Neutrophil (primary cell): ENCODE data around the gene MCTS1.

Source experiments
- H3K27ac ChIP-seq: fragments of 200-600 bp; sonication (generic); 2 replicates; pipeline ENCODE4 v1.5.1; 2016; ENCODE audit warnings: mild to moderate bottlenecking, moderate library complexity
- H3K27me3 ChIP-seq: fragments of 200-600 bp; sonication (generic); 2 replicates; pipeline ENCODE4 v1.6.0; 2016; ENCODE audit warnings: mild to moderate bottlenecking
- H3K36me3 ChIP-seq: fragments of 200-600 bp; sonication (generic); 2 replicates; pipeline ENCODE4 v1.5.1; 2017
- H3K4me1 ChIP-seq, 2 experiments: fragments of 200-600 bp in 1 of 2; sonication (generic) in 1 of 2; 1 replicate in 1 of 2; 2 replicates in 1 of 2; pipeline versions ENCODE4 v1.5.1 to v1.6.1; 2013 to 2016; ENCODE audit warnings: low read depth in 1 of 2, low read length in 1 of 2, mild to moderate bottlenecking in 1 of 2, moderate library complexity in 1 of 2; ENCODE audit not compliant: control insufficient read depth in 1 of 2, insufficient read depth in 1 of 2
- H3K4me3 ChIP-seq, 2 experiments: fragments of 200-600 bp in 1 of 2; sonication (generic) in 1 of 2; 1 replicate in 1 of 2; 2 replicates in 1 of 2; pipeline ENCODE4 v1.5.1; 2013 to 2016; ENCODE audit warnings: low read depth in 1 of 2, low read length in 1 of 2, mild to moderate bottlenecking in 1 of 2, moderate library complexity in 1 of 2
- H3K9me3 ChIP-seq: fragments of 200-600 bp; sonication (generic); 2 replicates; pipeline ENCODE4 v1.5.1; 2016
- TF ChIP-seq, protein P1 (sequence below): fragments of 200-600 bp; sonication (generic); IDR thresholded peaks from 2 replicates; pipeline ENCODE4 v1.5.1; 2016; ENCODE audit warnings: antibody characterized with exemption

Gene MCTS1, protein sequence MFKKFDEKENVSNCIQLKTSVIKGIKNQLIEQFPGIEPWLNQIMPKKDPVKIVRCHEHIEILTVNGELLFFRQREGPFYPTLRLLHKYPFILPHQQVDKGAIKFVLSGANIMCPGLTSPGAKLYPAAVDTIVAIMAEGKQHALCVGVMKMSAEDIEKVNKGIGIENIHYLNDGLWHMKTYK

DNA sequence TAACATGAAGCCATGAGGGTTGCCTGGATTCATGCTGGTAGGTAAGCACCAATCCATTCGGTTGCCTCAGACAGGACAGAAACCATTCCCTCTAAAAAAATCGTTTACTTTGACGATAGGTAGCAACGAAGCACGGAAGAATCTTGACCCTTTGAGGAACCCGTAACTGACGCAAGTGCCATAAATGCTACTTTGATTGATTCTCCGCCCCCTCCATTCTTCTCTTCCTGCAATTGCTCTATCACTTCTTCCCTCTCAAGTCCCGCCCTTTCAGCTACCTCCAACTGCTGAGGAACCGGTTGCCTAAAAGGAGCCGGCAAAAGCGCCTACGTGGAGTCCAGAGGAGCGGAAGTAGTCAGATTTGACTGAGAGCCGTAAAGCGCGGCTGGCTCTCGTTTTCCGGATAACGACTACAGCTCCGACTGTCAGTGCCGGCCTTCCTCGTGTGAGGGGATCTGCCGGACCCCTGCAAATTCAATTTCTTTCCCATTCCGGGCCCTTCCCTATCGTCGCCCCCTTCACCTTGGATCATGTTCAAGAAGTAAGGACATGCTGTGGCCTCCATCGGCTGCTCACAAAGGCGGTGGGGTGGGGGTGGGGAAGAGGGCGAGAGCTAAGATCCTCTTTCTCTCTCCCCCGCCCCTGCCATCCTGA lies at the start of gene MCTS1:
Gene MCTS1, plus strand, starts transcription at position 395 of the 654 bp plus-strand sequence. Its CDS starts 136 bp downstream, at position 531.
- Histone ChIP-seq H3K36me3 (peaks cover 5% of the 10 kb centered on the region), H3K27me3 (no peaks in the 10 kb centered on the region), H3K9me3 (no peaks in the 10 kb centered on the region), H3K4me1 (peaks cover 10 to 12% of the 10 kb centered on the region in 2 experiments), H3K4me3 (peak within 1 kb of the TSS; percentile 65 to 73), H3K27ac (peak within 1 kb of the TSS; percentile 92)
- TF ChIP-seq, protein P1, sequence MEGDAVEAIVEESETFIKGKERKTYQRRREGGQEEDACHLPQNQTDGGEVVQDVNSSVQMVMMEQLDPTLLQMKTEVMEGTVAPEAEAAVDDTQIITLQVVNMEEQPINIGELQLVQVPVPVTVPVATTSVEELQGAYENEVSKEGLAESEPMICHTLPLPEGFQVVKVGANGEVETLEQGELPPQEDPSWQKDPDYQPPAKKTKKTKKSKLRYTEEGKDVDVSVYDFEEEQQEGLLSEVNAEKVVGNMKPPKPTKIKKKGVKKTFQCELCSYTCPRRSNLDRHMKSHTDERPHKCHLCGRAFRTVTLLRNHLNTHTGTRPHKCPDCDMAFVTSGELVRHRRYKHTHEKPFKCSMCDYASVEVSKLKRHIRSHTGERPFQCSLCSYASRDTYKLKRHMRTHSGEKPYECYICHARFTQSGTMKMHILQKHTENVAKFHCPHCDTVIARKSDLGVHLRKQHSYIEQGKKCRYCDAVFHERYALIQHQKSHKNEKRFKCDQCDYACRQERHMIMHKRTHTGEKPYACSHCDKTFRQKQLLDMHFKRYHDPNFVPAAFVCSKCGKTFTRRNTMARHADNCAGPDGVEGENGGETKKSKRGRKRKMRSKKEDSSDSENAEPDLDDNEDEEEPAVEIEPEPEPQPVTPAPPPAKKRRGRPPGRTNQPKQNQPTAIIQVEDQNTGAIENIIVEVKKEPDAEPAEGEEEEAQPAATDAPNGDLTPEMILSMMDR, result no peak

DNA sequence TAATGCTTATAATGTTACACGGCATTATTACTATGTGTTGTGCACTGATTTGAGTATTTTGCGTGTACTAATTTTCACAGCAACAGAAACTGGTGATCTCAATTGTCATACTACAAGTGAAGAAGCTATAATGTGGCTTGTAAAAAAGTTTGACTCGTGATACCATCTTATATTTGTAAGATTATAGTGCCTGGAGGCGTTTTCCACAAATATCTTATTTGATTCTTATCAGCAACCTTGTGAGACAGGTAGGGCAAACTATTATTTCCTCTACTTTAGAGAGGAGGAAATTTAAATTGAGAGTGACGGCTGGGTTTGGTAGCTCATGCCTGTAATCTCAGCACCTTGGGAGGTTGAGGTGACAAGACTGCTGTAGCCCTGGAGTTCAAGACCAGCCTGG lies 47.6 kb upstream of the MCTS1 start:
- H3K4me3 ChIP-seq, result no peak overlapping the region
- TF ChIP-seq, protein P1, result no peak
- peaks cover 19% of the 10 kb centered on the region for H3K36me3 ChIP-seq
- no peak overlapping the region for H3K27ac ChIP-seq
- H3K4me1 ChIP-seq, result peaks cover 11 to 24% of the 10 kb centered on the region in 2 experiments
- H3K9me3 ChIP-seq, result no peaks in the 10 kb centered on the region
- H3K27me3 ChIP-seq, result no peaks in the 10 kb centered on the region

DNA sequence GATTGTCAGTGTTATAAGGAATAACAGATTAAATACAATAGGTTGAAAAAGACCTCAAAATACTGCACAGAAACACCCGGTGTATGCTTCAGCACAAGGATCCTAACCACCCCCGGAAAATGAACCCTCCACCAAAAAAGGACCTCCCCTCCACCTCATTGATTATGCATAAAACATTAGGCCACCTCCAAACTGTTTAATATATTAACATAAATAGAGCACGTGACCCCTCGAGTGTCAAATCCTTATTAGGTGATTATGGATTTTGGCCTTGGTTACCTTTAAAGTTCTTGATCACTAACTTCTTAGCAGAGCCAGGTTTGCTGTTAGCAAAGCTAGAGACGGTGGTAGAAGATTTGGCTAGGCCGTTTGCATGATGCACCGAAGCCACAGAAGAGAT lies 44.1 kb upstream of the MCTS1 start:
- Histone ChIP-seq H3K4me1 (peaks cover 18 to 36% of the 10 kb centered on the region in 2 experiments), H3K4me3 (peak overlapping the region; percentile 66 to 94), H3K36me3 (peaks cover 19% of the 10 kb centered on the region), H3K27ac (peak overlapping the region; percentile 98), H3K27me3 (no peaks in the 10 kb centered on the region), H3K9me3 (no peaks in the 10 kb centered on the region)
- TF ChIP-seq, protein P1, result no peak

GRCh38 chrX:120560405-120560841 lies 43.5 kb upstream of the MCTS1 start:
- Histone ChIP-seq H3K4me1 (peaks cover 18 to 36% of the 10 kb centered on the region in 2 experiments), H3K36me3 (peaks cover 14% of the 10 kb centered on the region), H3K27me3 (no peaks in the 10 kb centered on the region), H3K9me3 (no peaks in the 10 kb centered on the region), H3K4me3 (peak overlapping the region; percentile 66 to 94), H3K27ac (peak overlapping the region; percentile 98)
- TF ChIP-seq, protein P1, result no peak

DNA sequence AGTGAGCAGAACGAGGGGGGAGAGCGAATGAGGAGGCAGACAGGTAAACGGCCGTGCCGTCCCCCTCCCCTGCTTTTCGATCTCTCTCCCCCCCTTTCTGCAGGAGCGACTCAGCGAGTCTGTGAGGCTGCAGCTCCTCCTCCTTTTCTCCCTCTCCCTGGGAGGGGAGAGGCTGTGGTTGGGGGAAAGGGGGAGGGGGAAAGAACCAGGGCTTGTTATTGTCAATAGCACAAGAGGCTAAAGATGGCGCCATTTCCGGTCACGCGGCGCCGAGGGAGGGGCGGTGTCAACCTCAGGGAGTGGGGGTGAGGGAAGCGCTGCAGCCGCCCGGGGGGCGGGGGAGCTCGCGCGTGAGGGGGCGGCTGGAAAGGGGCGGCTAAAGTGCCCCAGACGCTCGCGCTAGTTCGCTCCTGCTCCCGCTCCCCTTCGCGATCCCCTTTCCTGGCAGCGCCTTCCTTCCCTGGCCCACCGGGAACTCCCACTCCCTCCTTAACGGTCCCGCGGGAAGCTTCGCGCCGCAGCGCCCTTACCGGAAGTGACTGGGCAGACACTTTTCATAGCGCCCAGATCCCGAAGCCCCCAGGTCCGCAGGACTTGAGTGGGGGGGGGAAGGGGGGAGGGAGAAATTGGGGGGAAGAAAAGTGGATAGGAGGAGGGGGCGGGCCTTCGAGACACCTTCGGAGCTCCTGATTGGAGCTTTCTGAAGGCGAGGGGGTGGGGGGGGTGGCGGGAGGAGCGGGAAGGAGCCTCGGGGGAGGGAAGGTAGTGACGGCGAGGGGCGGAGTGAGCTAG lies 42.9 kb upstream of the MCTS1 start, which contains the start of gene CUL4B:
Gene CUL4B, minus strand, starts transcription at position 121 of the 792 bp plus-strand sequence. CDS start 324 bp downstream, outside the sequence.
- TF ChIP-seq, protein P1, result peak; percentile 11
- peaks cover 18 to 36% of the 10 kb centered on the region in 2 experiments for H3K4me1 ChIP-seq
- no peaks in the 10 kb centered on the region for H3K9me3 ChIP-seq
- peak within 1 kb of the TSS; percentile 98 for H3K27ac ChIP-seq
- no peaks in the 10 kb centered on the region for H3K27me3 ChIP-seq
- H3K36me3 ChIP-seq, result peaks cover 12% of the 10 kb centered on the region
- H3K4me3 ChIP-seq, result peak within 1 kb of the TSS; percentile 66 to 94
